ENCODE data around the gene PDCL3.

The PDCL3 gene

GRCh38 chr2:100615471-100615870 is 52.7 kb downstream of the PDCL3 start:
- H3K27me3 ChIP-seq (ENCODE audit: control insufficient read depth in 1 of 2, insufficient read depth in 2 of 2, low read length in 2 of 2): no peaks in the 10 kb centered on the region
- H3K4me3 ChIP-seq (ENCODE audit: low read depth in 1 of 2, low read length in 2 of 2): no peak overlapping the region
- H3K27ac ChIP-seq (ENCODE audit: low read depth, low read length): no peak overlapping the region
- H3K9ac ChIP-seq (ENCODE audit: low read length): no peak overlapping the region
- no peaks in the 10 kb centered on the region for H3K9me3 ChIP-seq (ENCODE audit: low read length)
- no peaks in the 10 kb centered on the region for H3K36me3 ChIP-seq (ENCODE audit: insufficient read depth, low read length)
- no peaks in the 10 kb centered on the region for H3K4me1 ChIP-seq (ENCODE audit: insufficient read depth, low read length)

GRCh38 chr2:100615886-100616285 is 53.1 kb downstream of the PDCL3 start:
- no peak overlapping the region for H3K4me3 ChIP-seq (ENCODE audit: low read depth in 1 of 2, low read length in 2 of 2)
- H3K27me3 ChIP-seq (ENCODE audit: control insufficient read depth in 1 of 2, insufficient read depth in 2 of 2, low read length in 2 of 2): no peaks in the 10 kb centered on the region
- no peak overlapping the region for H3K27ac ChIP-seq (ENCODE audit: low read depth, low read length)
- no peaks in the 10 kb centered on the region for H3K36me3 ChIP-seq (ENCODE audit: insufficient read depth, low read length)
- no peak overlapping the region for H3K9ac ChIP-seq (ENCODE audit: low read length)
- no peaks in the 10 kb centered on the region for H3K4me1 ChIP-seq (ENCODE audit: insufficient read depth, low read length)
- H3K9me3 ChIP-seq (ENCODE audit: low read length): no peaks in the 10 kb centered on the region

GRCh38 chr2:100616841-100617390 is 54.1 kb downstream of the PDCL3 start:
- H3K9me3 ChIP-seq (ENCODE audit: low read length): no peaks in the 10 kb centered on the region
- H3K36me3 ChIP-seq (ENCODE audit: insufficient read depth, low read length): no peaks in the 10 kb centered on the region
- H3K4me3 ChIP-seq (ENCODE audit: low read depth in 1 of 2, low read length in 2 of 2): no peak overlapping the region
- H3K4me1 ChIP-seq (ENCODE audit: insufficient read depth, low read length): no peaks in the 10 kb centered on the region
- H3K9ac ChIP-seq (ENCODE audit: low read length): no peak overlapping the region
- no peaks in the 10 kb centered on the region for H3K27me3 ChIP-seq (ENCODE audit: control insufficient read depth in 1 of 2, insufficient read depth in 2 of 2, low read length in 2 of 2)
- H3K27ac ChIP-seq (ENCODE audit: low read depth, low read length): no peak overlapping the region

GRCh38 chr2:100619951-100620350 is 57.2 kb downstream of the PDCL3 start:
- Histone ChIP-seq H3K27ac (ENCODE audit: low read depth, low read length) (no peak overlapping the region), H3K27me3 (ENCODE audit: control insufficient read depth in 1 of 2, insufficient read depth in 2 of 2, low read length in 2 of 2) (no peaks in the 10 kb centered on the region), H3K36me3 (ENCODE audit: insufficient read depth, low read length) (no peaks in the 10 kb centered on the region), H3K4me3 (ENCODE audit: low read depth in 1 of 2, low read length in 2 of 2) (no peak overlapping the region), H3K9ac (ENCODE audit: low read length) (no peak overlapping the region), H3K4me1 (ENCODE audit: insufficient read depth, low read length) (no peaks in the 10 kb centered on the region), H3K9me3 (ENCODE audit: low read length) (no peaks in the 10 kb centered on the region)

GRCh38 chr2:100620481-100620880 is 57.7 kb downstream of the PDCL3 start:
- H3K36me3 ChIP-seq (ENCODE audit: insufficient read depth, low read length): no peaks in the 10 kb centered on the region
- H3K4me1 ChIP-seq (ENCODE audit: insufficient read depth, low read length): no peaks in the 10 kb centered on the region
- no peaks in the 10 kb centered on the region for H3K9me3 ChIP-seq (ENCODE audit: low read length)
- H3K27ac ChIP-seq (ENCODE audit: low read depth, low read length): no peak overlapping the region
- H3K4me3 ChIP-seq (ENCODE audit: low read depth in 1 of 2, low read length in 2 of 2): no peak overlapping the region
- no peaks in the 10 kb centered on the region for H3K27me3 ChIP-seq (ENCODE audit: control insufficient read depth in 1 of 2, insufficient read depth in 2 of 2, low read length in 2 of 2)
- H3K9ac ChIP-seq (ENCODE audit: low read length): no peak overlapping the region

- Histone ChIP-seq H3K27me3 (ENCODE audit: control insufficient read depth in 1 of 2, insufficient read depth in 2 of 2, low read length in 2 of 2) (no peaks in the 10 kb centered on the region), H3K36me3 (ENCODE audit: insufficient read depth, low read length) (no peaks in the 10 kb centered on the region), H3K4me1 (ENCODE audit: insufficient read depth, low read length) (no peaks in the 10 kb centered on the region), H3K9me3 (ENCODE audit: low read length) (no peaks in the 10 kb centered on the region), H3K4me3 (ENCODE audit: low read depth in 1 of 2, low read length in 2 of 2) (no peak overlapping the region), H3K9ac (ENCODE audit: low read length) (no peak overlapping the region), H3K27ac (ENCODE audit: low read depth, low read length) (no peak overlapping the region)
Observed at GRCh38 chr2:100621371-100621951, 58.7 kb downstream of the PDCL3 start.

- Histone ChIP-seq H3K27me3 (ENCODE audit: control insufficient read depth in 1 of 2, insufficient read depth in 2 of 2, low read length in 2 of 2) (no peaks in the 10 kb centered on the region), H3K9me3 (ENCODE audit: low read length) (no peaks in the 10 kb centered on the region), H3K4me1 (ENCODE audit: insufficient read depth, low read length) (no peaks in the 10 kb centered on the region), H3K36me3 (ENCODE audit: insufficient read depth, low read length) (no peaks in the 10 kb centered on the region), H3K9ac (ENCODE audit: low read length) (no peak overlapping the region), H3K27ac (ENCODE audit: low read depth, low read length) (no peak overlapping the region), H3K4me3 (ENCODE audit: low read depth in 1 of 2, low read length in 2 of 2) (no peak overlapping the region)
Observed at GRCh38 chr2:100623033-100623715, 60.4 kb downstream of the PDCL3 start.

GRCh38 chr2:100623930-100624329 is 61.1 kb downstream of the PDCL3 start:
- H3K9me3 ChIP-seq (ENCODE audit: low read length): no peaks in the 10 kb centered on the region
- H3K27ac ChIP-seq (ENCODE audit: low read depth, low read length): no peak overlapping the region
- no peak overlapping the region for H3K9ac ChIP-seq (ENCODE audit: low read length)
- no peaks in the 10 kb centered on the region for H3K4me1 ChIP-seq (ENCODE audit: insufficient read depth, low read length)
- H3K36me3 ChIP-seq (ENCODE audit: insufficient read depth, low read length): no peaks in the 10 kb centered on the region
- no peaks in the 10 kb centered on the region for H3K27me3 ChIP-seq (ENCODE audit: control insufficient read depth in 1 of 2, insufficient read depth in 2 of 2, low read length in 2 of 2)
- H3K4me3 ChIP-seq (ENCODE audit: low read depth in 1 of 2, low read length in 2 of 2): no peak overlapping the region

GRCh38 chr2:100624536-100624935 is 61.7 kb downstream of the PDCL3 start:
- Histone ChIP-seq H3K9ac (ENCODE audit: low read length) (no peak overlapping the region), H3K4me3 (ENCODE audit: low read depth in 1 of 2, low read length in 2 of 2) (no peak overlapping the region), H3K9me3 (ENCODE audit: low read length) (no peaks in the 10 kb centered on the region), H3K27ac (ENCODE audit: low read depth, low read length) (no peak overlapping the region), H3K4me1 (ENCODE audit: insufficient read depth, low read length) (no peaks in the 10 kb centered on the region), H3K36me3 (ENCODE audit: insufficient read depth, low read length) (no peaks in the 10 kb centered on the region), H3K27me3 (ENCODE audit: control insufficient read depth in 1 of 2, insufficient read depth in 2 of 2, low read length in 2 of 2) (no peaks in the 10 kb centered on the region)

GRCh38 chr2:100625717-100626116 is 62.9 kb downstream of the PDCL3 start:
- H3K36me3 ChIP-seq (ENCODE audit: insufficient read depth, low read length): no peaks in the 10 kb centered on the region
- no peaks in the 10 kb centered on the region for H3K9me3 ChIP-seq (ENCODE audit: low read length)
- no peaks in the 10 kb centered on the region for H3K4me1 ChIP-seq (ENCODE audit: insufficient read depth, low read length)
- H3K27ac ChIP-seq (ENCODE audit: low read depth, low read length): no peak overlapping the region
- H3K4me3 ChIP-seq (ENCODE audit: low read depth in 1 of 2, low read length in 2 of 2): no peak overlapping the region
- H3K9ac ChIP-seq (ENCODE audit: low read length): no peak overlapping the region
- H3K27me3 ChIP-seq (ENCODE audit: control insufficient read depth in 1 of 2, insufficient read depth in 2 of 2, low read length in 2 of 2): no peaks in the 10 kb centered on the region
